GM12878 (cell line): Measurements from ENCODE around the gene LDB2. TPM values are rescaled to one million over a fixed set of nuclear protein-coding genes. Genes with fewer than 3 reads are reported as not detected.

Source experiments
- ATAC-seq: fragments of 200-7000 bp; cut with Tn5 transposase; 3 replicates; pipeline ENCODE4 v1.9.1; 2020; ENCODE audit warnings: mild to moderate bottlenecking, moderate library complexity
- BruUV-seq: library from RNA; stranded (reverse); fragments of 400-500 nt; replicated peaks from 2 replicates; lab custom pipeline; 2021; lab: Mats Ljungman, UMichigan
- CTCF ChIA-PET: fragments of 300-600 bp; sonication (Branson Sonifier 250); formaldehyde crosslinking; extraction: SDS; loops from one replicate; lab custom pipeline; 2021; ENCODE audit warnings: inconsistent platforms; lab: Yijun Ruan, JAX
- POLR2A ChIA-PET: fragments of 350-600 bp; formaldehyde crosslinking; extraction: SDS; loops from one replicate; lab custom pipeline; 2021; ENCODE audit warnings: inconsistent platforms; lab: Charles Lee
- RAD21 ChIA-PET: fragments of 300-600 bp; sonication (Branson Sonifier 250); formaldehyde crosslinking; loops from one replicate; lab custom pipeline; 2023; ENCODE audit warnings: antibody characterized with exemption; ENCODE audit not compliant: unreplicated experiment; lab: Charles Lee
- SMC1A ChIA-PET: fragments of 300-600 bp; sonication (Branson Sonifier 250); formaldehyde crosslinking; loops from one replicate; lab custom pipeline; 2023; ENCODE audit not compliant: unreplicated experiment, uncharacterized antibody; lab: Charles Lee
- DNase-seq: peaks from one replicate; pipeline ENCODE4 v3.0.0-alpha.2; 2011; ENCODE audit warnings: low read depth, low spot score
- FAIRE-seq: peaks from 3 replicates; lab custom pipeline; 2011; peaks lifted over from hg19 to GRCh38; lab: Jason Lieb, UNC
- H2AFZ ChIP-seq: 2 replicates; pipeline ENCODE4 v1.6.0; 2011; ENCODE audit warnings: low read depth, low read length, control low read depth; ENCODE audit not compliant: control insufficient read depth
- H3K27ac ChIP-seq: 2 replicates; pipeline ENCODE4 v1.5.1; 2011; ENCODE audit warnings: control low read depth; ENCODE audit not compliant: control insufficient read depth, insufficient read depth
- H3K27me3 ChIP-seq, 2 experiments: replicated peaks in 1 of 2; 2 replicates each; pipeline versions ENCODE4 v1.6.0 to v1.6.1; 2011; ENCODE audit warnings: low read length in 1 of 2; ENCODE audit not compliant: control insufficient read depth in 2 of 2, insufficient read depth in 2 of 2
- H3K36me3 ChIP-seq, 2 experiments: 2 replicates each; pipeline ENCODE4 v1.5.1; 2011; ENCODE audit warnings: low read length in 1 of 2; ENCODE audit not compliant: control insufficient read depth in 2 of 2, insufficient read depth in 2 of 2
- H3K4me1 ChIP-seq: 2 replicates; pipeline ENCODE4 v1.6.1; 2011; ENCODE audit warnings: mild to moderate bottlenecking, low read length, moderate library complexity, mixed read lengths; ENCODE audit not compliant: control insufficient read depth, insufficient read depth
- H3K4me2 ChIP-seq: 2 replicates; pipeline ENCODE4 v1.6.0; 2011; ENCODE audit warnings: control low read depth; ENCODE audit not compliant: control insufficient read depth, insufficient read depth
- H3K4me3 ChIP-seq: fragments of 200-600 bp; sonication (generic); 2 replicates; pipeline ENCODE4 v1.5.1; 2016
- H3K79me2 ChIP-seq: 2 replicates; pipeline ENCODE4 v1.6.0; 2011; ENCODE audit warnings: low read length; ENCODE audit not compliant: control insufficient read depth, insufficient read depth
- H3K9ac ChIP-seq: 2 replicates; pipeline ENCODE4 v1.8.0; 2011; ENCODE audit warnings: low read length, control low read depth, mixed read lengths; ENCODE audit not compliant: control insufficient read depth, insufficient read depth
- H3K9me3 ChIP-seq: replicated peaks from 3 replicates; pipeline ENCODE4 v1.5.1; 2011; ENCODE audit warnings: mild to moderate bottlenecking, low read length; ENCODE audit not compliant: control insufficient read depth, insufficient read depth
- H4K20me1 ChIP-seq: 2 replicates; pipeline ENCODE4 v1.6.0; 2011; ENCODE audit not compliant: control insufficient read depth, insufficient read depth
- CHD1 ChIP-seq: IDR thresholded peaks from 2 replicates; pipeline ENCODE4 v1.6.1; 2012; ENCODE audit warnings: low read depth, low read length, improper control_type of control experiment
- CREB1 ChIP-seq: IDR thresholded peaks from 2 replicates; pipeline ENCODE4 v1.6.1; 2012; ENCODE audit warnings: low read depth, mild to moderate bottlenecking, inconsistent platforms
- HDAC6 ChIP-seq: fragments of 200-600 bp; sonication (generic); IDR thresholded peaks from one replicate; pipeline ENCODE4 v1.8.0; 2017; ENCODE audit warnings: antibody characterized with exemption; ENCODE audit not compliant: unreplicated experiment
- HDGF ChIP-seq: fragments of 450-650 bp; IDR thresholded peaks from 2 replicates; pipeline ENCODE4 v1.6.1; 2016; ENCODE audit warnings: antibody characterized with exemption
- JUNB ChIP-seq: IDR thresholded peaks from 2 replicates; pipeline ENCODE4 v1.6.1; 2016; ENCODE audit warnings: antibody characterized with exemption, mild to moderate bottlenecking
- PAX8 ChIP-seq: fragments of 450-650 bp; IDR thresholded peaks from 2 replicates; pipeline ENCODE4 v1.6.1; 2017; ENCODE audit warnings: mild to moderate bottlenecking, moderate library complexity
- WRNIP1 ChIP-seq: IDR thresholded peaks from 2 replicates; pipeline ENCODE4 v1.6.1; 2011; ENCODE audit warnings: low read depth, low read length, improper control_type of control experiment, borderline replicate concordance
- ZZZ3 ChIP-seq: IDR thresholded peaks from 2 replicates; pipeline ENCODE4 v1.6.1; 2011; ENCODE audit warnings: low read depth; ENCODE audit not compliant: control insufficient read depth, insufficient read length
- WGBS: methylation state at CpG from one replicate; pipeline ENCODE4 v1.1.6; 2016; ENCODE audit warnings: low lambda C conversion rate; ENCODE audit not compliant: insufficient replicate concordance, insufficient coverage; ENCODE audit errors: missing lambda C conversion rate; 5-methylcytosine and 5-hydroxymethylcytosine counted together
- in situ Hi-C: fragments of 300-500 bp; cut with MboI; formaldehyde crosslinking; loops from 9 replicates; pipeline ENCODE4 v1.14.3; 2018; ENCODE audit warnings: mixed read lengths
- intact Hi-C: fragments of 100-400 bp; cut with micrococcal nuclease; formaldehyde crosslinking; loops from one replicate; pipeline ENCODE4 v1.14.2; 2022; ENCODE audit not compliant: unreplicated experiment
- polyA plus RNA-seq, 11 experiments: library from polyadenylated mRNA; depleted of rRNA in 4 of 11; unstranded in 6 of 11; stranded (reverse) in 5 of 11; fragments of >200 nt; fragmentation: Nextera tagmentation in 4 of 11; fragmentation: Illumina TruSeq in 1 of 11; extraction: Ambion mirVana in 4 of 11; extraction: Trizol in 1 of 11; gene quantifications; 1 replicate in 1 of 11; 2 replicates in 10 of 11; pipeline versions ENCODE4 v1.2.1 to v1.2.3, GENCODE V29; 2011 to 2016; ENCODE audit warnings: inconsistent platforms in 2 of 11, missing spikeins in 2 of 11, low read depth in 1 of 11
- total RNA-seq, 4 experiments: library from RNA; depleted of rRNA in 3 of 4; stranded (reverse); fragments of >200 nt in 3 of 4; fragmentation: Illumina TruSeq in 1 of 4; extraction: Trizol in 1 of 4; gene quantifications; 2 replicates each; pipeline versions ENCODE4 v1.2.1 to v1.2.3, GENCODE V29; 2013 to 2021
- TF ChIP-seq, protein P1 (sequence below): fragments of 450-650 bp; IDR thresholded peaks from 2 replicates; pipeline ENCODE4 v1.6.1; 2016; ENCODE audit warnings: mild to moderate bottlenecking
- TF ChIP-seq, protein P2 (sequence below): fragments of 450-650 bp; formaldehyde crosslinking; IDR thresholded peaks from 2 replicates; pipeline ENCODE4 v1.5.0; 2022; ENCODE audit warnings: mild to moderate bottlenecking, missing genetic modification characterization
- TF ChIP-seq, protein P3 (sequence below): fragments of 450-650 bp; formaldehyde crosslinking; IDR thresholded peaks from 2 replicates; pipeline ENCODE4 v1.4.0; 2022; ENCODE audit warnings: mild to moderate bottlenecking, moderate library complexity

The LDB2 gene
- total and polyA plus RNA-seq, 10 of the 15 experiments (the other 5 are each of a cell fraction or from before 2014, with no cell fraction given): 0.15 TPM; not detected in 9

DNA sequence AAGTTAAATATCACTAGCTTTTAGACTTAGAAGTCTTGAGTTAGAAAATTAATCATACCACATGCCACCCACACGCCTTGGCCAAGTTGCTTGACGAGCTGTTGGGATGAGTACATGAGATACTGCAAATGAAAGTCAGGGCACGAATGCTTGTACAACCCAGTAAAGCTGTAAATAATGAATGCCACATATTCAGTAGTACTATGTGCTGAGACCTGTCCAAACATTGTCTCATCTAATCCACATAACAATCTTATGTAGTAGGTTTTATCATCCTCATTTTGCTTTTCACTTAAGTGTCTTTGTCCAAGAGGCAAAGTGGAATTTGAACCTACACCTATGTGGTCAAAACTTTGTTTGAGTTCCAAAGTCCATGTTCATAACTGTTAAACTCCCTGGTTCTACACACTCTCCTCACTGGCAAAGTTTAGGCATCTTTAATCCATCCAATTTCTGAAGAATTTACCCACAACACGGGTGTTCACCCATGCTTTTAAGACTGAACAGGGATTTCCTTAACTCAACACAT lies 74.1 kb downstream of the LDB2 start:
- H3K9me3 ChIP-seq: no peaks in the 10 kb centered on the region
- CTCF ChIA-PET: interaction anchor here (0.7 kb wide), 1 partner anchor 77 kb away, joined by 3 read pairs; no protein-coding TSS in a partner anchor
- H2AFZ ChIP-seq: no peak overlapping the region
- no peaks in the 10 kb centered on the region for H4K20me1 ChIP-seq
- WGBS: 0% methylated on average over 4 of the region's 4 CpGs
- SMC1A ChIA-PET: no interaction called here
- RAD21 ChIA-PET: no interaction called here
- H3K4me2 ChIP-seq: no peak overlapping the region
- H3K27ac ChIP-seq: no peak overlapping the region
- no peak for DNase-seq
- no peak for FAIRE-seq
- intact Hi-C loops: no loop called here
- POLR2A ChIA-PET: no interaction called here
- H3K4me1 ChIP-seq: no peaks in the 10 kb centered on the region
- no peaks in the 10 kb centered on the region for H3K36me3 ChIP-seq
- TF ChIP-seq, protein P1, sequence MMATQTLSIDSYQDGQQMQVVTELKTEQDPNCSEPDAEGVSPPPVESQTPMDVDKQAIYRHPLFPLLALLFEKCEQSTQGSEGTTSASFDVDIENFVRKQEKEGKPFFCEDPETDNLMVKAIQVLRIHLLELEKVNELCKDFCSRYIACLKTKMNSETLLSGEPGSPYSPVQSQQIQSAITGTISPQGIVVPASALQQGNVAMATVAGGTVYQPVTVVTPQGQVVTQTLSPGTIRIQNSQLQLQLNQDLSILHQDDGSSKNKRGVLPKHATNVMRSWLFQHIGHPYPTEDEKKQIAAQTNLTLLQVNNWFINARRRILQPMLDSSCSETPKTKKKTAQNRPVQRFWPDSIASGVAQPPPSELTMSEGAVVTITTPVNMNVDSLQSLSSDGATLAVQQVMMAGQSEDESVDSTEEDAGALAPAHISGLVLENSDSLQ: no peak
- no peak for TF ChIP-seq JUNB
- no peak for TF ChIP-seq WRNIP1
- no peak for TF ChIP-seq HDAC6
- TF ChIP-seq, protein P2, sequence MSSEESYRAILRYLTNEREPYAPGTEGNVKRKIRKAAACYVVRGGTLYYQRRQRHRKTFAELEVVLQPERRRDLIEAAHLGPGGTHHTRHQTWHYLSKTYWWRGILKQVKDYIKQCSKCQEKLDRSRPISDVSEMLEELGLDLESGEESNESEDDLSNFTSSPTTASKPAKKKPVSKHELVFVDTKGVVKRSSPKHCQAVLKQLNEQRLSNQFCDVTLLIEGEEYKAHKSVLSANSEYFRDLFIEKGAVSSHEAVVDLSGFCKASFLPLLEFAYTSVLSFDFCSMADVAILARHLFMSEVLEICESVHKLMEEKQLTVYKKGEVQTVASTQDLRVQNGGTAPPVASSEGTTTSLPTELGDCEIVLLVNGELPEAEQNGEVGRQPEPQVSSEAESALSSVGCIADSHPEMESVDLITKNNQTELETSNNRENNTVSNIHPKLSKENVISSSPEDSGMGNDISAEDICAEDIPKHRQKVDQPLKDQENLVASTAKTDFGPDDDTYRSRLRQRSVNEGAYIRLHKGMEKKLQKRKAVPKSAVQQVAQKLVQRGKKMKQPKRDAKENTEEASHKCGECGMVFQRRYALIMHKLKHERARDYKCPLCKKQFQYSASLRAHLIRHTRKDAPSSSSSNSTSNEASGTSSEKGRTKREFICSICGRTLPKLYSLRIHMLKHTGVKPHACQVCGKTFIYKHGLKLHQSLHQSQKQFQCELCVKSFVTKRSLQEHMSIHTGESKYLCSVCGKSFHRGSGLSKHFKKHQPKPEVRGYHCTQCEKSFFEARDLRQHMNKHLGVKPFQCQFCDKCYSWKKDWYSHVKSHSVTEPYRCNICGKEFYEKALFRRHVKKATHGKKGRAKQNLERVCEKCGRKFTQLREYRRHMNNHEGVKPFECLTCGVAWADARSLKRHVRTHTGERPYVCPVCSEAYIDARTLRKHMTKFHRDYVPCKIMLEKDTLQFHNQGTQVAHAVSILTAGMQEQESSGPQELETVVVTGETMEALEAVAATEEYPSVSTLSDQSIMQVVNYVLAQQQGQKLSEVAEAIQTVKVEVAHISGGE (CRISPR knock-in tag): no peak
- TF ChIP-seq ZZZ3: no peak
- no peak for TF ChIP-seq HDGF
- no peak for TF ChIP-seq CHD1
- TF ChIP-seq, protein P3, sequence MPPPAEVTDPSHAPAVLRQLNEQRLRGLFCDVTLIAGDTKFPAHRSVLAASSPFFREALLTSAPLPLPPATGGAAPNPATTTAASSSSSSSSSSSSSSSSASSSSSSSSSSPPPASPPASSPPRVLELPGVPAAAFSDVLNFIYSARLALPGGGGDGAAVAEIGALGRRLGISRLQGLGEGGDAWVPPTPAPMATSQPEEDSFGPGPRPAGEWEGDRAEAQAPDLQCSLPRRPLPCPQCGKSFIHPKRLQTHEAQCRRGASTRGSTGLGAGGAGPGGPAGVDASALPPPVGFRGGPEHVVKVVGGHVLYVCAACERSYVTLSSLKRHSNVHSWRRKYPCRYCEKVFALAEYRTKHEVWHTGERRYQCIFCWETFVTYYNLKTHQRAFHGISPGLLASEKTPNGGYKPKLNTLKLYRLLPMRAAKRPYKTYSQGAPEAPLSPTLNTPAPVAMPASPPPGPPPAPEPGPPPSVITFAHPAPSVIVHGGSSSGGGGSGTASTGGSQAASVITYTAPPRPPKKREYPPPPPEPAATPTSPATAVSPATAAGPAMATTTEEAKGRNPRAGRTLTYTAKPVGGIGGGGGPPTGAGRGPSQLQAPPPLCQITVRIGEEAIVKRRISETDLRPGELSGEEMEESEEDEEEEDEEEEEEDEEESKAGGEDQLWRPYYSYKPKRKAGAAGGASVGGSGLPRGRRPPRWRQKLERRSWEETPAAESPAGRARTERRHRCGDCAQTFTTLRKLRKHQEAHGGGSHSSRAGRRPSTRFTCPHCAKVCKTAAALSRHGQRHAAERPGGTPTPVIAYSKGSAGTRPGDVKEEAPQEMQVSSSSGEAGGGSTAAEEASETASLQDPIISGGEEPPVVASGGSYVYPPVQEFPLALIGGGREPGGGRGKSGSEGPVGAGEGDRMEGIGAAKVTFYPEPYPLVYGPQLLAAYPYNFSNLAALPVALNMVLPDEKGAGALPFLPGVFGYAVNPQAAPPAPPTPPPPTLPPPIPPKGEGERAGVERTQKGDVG (CRISPR knock-in tag): no peak
- no peak for TF ChIP-seq PAX8
- no peak for TF ChIP-seq CREB1
- TF ChIP-seq, all 136 proteins: peak for 0
- no peak overlapping the region for H3K9ac ChIP-seq
- in situ Hi-C loops: no loop called here
- no peaks in the 10 kb centered on the region for H3K27me3 ChIP-seq
- BruUV-seq: no TSS peak
- H3K4me3 ChIP-seq: no peak overlapping the region
- no peak for ATAC-seq
- no peaks in the 10 kb centered on the region for H3K79me2 ChIP-seq
